Measurements from ENCODE around the gene KCNJ16.

KCNJ16 gene

DNA sequence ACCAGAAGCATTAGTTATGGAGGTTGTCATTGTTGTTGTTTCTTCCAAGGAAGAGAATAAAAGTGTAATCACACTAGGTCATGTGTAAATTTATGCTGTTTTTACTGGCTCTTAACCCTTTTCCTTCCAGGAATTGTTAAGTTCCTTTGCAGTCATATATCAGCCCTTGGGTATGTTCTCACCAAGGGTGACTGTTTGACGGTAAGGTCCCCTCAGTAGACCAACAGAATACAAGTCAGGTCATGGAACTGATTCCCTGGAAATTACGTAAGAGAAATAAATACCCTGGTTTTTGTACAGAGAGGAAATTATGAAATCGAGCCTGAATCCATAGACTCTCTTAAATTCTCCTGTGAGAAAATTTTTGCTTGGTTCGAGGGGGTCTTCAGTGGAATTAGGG lies 83.2 kb downstream of the KCNJ16 start:
- no peak overlapping the region for H3K4me3 ChIP-seq (ENCODE audit: insufficient read length, low read depth)
- no peaks in the 10 kb centered on the region for H3K36me3 ChIP-seq (ENCODE audit: insufficient read depth, insufficient read length, low read length)
- H3K9ac ChIP-seq (ENCODE audit: insufficient read length, low read depth) = no peak overlapping the region
- DNase-seq (ENCODE audit: low read depth, low spot score) = no peak
- H3K4me1 ChIP-seq (ENCODE audit: insufficient read depth, insufficient read length) = no peaks in the 10 kb centered on the region
- H3K9me3 ChIP-seq (ENCODE audit: insufficient read depth, low read length) = no peaks in the 10 kb centered on the region
- H3K27me3 ChIP-seq (ENCODE audit: insufficient read depth, insufficient read length) = no peaks in the 10 kb centered on the region
- no peak for TF ChIP-seq YY1 (IDR thresholded peaks at IDR 0.05; ENCODE audit: insufficient read depth, insufficient read length)
- TF ChIP-seq SUZ12 (IDR thresholded peaks at IDR 0.05; ENCODE audit: extremely low read depth, insufficient read depth, insufficient read length) = no peak
- no peak for TF ChIP-seq ZNF274 (IDR thresholded peaks at IDR 0.05; ENCODE audit: low read depth, low read length)

DNA sequence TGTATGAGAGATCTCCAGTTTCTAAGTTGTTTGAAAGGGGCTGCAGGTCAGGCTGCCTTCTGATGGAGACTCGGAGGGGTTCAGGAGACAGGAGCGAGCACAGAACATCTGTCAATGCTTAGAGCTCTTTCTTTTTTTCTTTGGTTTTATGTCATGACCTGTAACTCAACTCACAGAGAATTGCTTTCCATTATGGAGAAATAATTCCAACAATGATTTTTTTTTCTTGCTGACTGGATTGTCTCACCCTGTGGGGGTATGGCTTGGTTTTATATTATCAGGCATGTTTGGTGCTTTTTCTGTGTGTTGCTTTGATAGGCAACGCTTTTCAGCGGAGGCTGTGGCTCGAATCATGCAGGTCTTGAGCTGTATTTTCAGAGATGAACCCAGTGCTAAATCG lies 83.6 kb downstream of the KCNJ16 start:
- Histone ChIP-seq H3K4me3 (ENCODE audit: insufficient read length, low read depth) (no peak overlapping the region), H3K36me3 (ENCODE audit: insufficient read depth, insufficient read length, low read length) (no peaks in the 10 kb centered on the region), H3K4me1 (ENCODE audit: insufficient read depth, insufficient read length) (no peaks in the 10 kb centered on the region), H3K9me3 (ENCODE audit: insufficient read depth, low read length) (no peaks in the 10 kb centered on the region), H3K9ac (ENCODE audit: insufficient read length, low read depth) (no peak overlapping the region), H3K27me3 (ENCODE audit: insufficient read depth, insufficient read length) (no peaks in the 10 kb centered on the region)
- no peak for DNase-seq (ENCODE audit: low read depth, low spot score)
- no peak for TF ChIP-seq SUZ12 (IDR thresholded peaks at IDR 0.05; ENCODE audit: extremely low read depth, insufficient read depth, insufficient read length)
- no peak for TF ChIP-seq YY1 (IDR thresholded peaks at IDR 0.05; ENCODE audit: insufficient read depth, insufficient read length)
- TF ChIP-seq ZNF274 (IDR thresholded peaks at IDR 0.05; ENCODE audit: low read depth, low read length) = no peak

DNA sequence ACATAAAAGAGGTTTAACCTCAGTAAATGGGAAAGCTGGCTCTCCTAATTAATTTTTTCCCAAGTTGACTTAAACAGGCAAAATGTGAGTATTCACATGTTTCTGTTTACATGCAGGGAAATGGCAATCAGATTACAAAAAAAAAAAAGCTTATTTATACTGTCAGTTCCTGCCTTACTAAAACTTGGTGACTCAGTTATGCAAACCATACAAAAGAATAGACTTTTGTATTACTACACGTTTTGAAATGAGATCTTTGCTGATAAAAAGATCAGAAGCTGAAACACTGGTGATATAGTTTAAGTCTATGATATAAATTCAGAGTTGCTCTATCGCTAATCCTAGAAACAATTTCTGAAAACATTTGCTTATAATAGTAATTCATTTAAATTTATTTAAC lies 85.0 kb downstream of the KCNJ16 start:
- no peak for DNase-seq (ENCODE audit: low read depth, low spot score)
- Histone ChIP-seq H3K4me1 (ENCODE audit: insufficient read depth, insufficient read length) (no peaks in the 10 kb centered on the region), H3K27me3 (ENCODE audit: insufficient read depth, insufficient read length) (no peaks in the 10 kb centered on the region), H3K36me3 (ENCODE audit: insufficient read depth, insufficient read length, low read length) (no peaks in the 10 kb centered on the region), H3K9me3 (ENCODE audit: insufficient read depth, low read length) (no peaks in the 10 kb centered on the region), H3K4me3 (ENCODE audit: insufficient read length, low read depth) (no peak overlapping the region), H3K9ac (ENCODE audit: insufficient read length, low read depth) (no peak overlapping the region)
- TF ChIP-seq ZNF274 (IDR thresholded peaks at IDR 0.05; ENCODE audit: low read depth, low read length) = no peak

DNA sequence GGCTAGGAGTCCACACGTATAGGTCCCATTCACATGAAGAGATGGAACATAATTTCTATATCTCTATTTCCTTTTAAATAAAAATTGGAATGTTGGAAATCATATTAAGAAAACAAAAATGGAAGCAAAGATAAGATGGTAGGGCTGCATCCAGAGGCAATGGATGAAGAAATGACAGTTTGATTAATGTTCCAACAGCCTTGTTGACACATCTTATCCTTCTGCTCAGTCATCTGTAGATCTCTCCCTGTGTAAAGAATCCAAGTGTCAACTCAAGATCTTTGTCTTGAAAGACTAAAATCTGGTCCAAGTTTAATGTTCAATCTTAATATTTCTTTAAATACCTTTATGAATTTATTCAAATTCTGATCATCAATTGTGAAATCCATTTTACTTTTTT lies 86.5 kb downstream of the KCNJ16 start:
- no peaks in the 10 kb centered on the region for H3K36me3 ChIP-seq (ENCODE audit: insufficient read depth, insufficient read length, low read length)
- no peak overlapping the region for H3K9ac ChIP-seq (ENCODE audit: insufficient read length, low read depth)
- H3K9me3 ChIP-seq (ENCODE audit: insufficient read depth, low read length) = no peaks in the 10 kb centered on the region
- DNase-seq (ENCODE audit: low read depth, low spot score) = no peak
- no peaks in the 10 kb centered on the region for H3K27me3 ChIP-seq (ENCODE audit: insufficient read depth, insufficient read length)
- no peak overlapping the region for H3K4me3 ChIP-seq (ENCODE audit: insufficient read length, low read depth)
- TF ChIP-seq ZNF274 (IDR thresholded peaks at IDR 0.05; ENCODE audit: low read depth, low read length) = no peak
- no peak for TF ChIP-seq YY1 (IDR thresholded peaks at IDR 0.05; ENCODE audit: insufficient read depth, insufficient read length)
- H3K4me1 ChIP-seq (ENCODE audit: insufficient read depth, insufficient read length) = no peaks in the 10 kb centered on the region

DNA sequence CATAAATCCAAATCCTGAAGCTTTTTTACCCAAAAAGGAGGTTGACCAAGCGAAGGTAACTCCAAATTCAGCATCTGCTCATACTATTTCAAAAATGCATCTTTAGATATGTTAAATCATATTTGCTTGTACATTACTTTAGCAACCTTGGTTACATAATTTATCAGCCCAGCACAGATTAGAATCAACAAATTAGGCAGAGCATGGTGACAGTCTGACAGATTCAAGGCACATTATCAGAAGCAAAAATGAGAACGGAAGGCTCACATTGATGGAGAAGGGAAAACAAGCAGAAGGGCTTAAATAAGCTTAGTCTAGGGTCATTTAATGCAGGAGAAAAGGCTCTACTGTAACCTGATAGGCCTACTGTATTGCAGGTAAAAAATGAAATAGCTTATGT lies 90.4 kb downstream of the KCNJ16 start:
- H3K4me1 ChIP-seq (ENCODE audit: insufficient read depth, insufficient read length) = no peaks in the 10 kb centered on the region
- no peaks in the 10 kb centered on the region for H3K36me3 ChIP-seq (ENCODE audit: insufficient read depth, insufficient read length, low read length)
- H3K9ac ChIP-seq (ENCODE audit: insufficient read length, low read depth) = no peak overlapping the region
- H3K4me3 ChIP-seq (ENCODE audit: insufficient read length, low read depth) = no peak overlapping the region
- no peak for DNase-seq (ENCODE audit: low read depth, low spot score)
- no peaks in the 10 kb centered on the region for H3K9me3 ChIP-seq (ENCODE audit: insufficient read depth, low read length)
- H3K27me3 ChIP-seq (ENCODE audit: insufficient read depth, insufficient read length) = peaks cover 13% of the 10 kb centered on the region
- TF ChIP-seq ZNF274 (IDR thresholded peaks at IDR 0.05; ENCODE audit: low read depth, low read length) (no peak), YY1 (IDR thresholded peaks at IDR 0.05; ENCODE audit: insufficient read depth, insufficient read length) (no peak), SUZ12 (IDR thresholded peaks at IDR 0.05; ENCODE audit: extremely low read depth, insufficient read depth, insufficient read length) (no peak)

DNA sequence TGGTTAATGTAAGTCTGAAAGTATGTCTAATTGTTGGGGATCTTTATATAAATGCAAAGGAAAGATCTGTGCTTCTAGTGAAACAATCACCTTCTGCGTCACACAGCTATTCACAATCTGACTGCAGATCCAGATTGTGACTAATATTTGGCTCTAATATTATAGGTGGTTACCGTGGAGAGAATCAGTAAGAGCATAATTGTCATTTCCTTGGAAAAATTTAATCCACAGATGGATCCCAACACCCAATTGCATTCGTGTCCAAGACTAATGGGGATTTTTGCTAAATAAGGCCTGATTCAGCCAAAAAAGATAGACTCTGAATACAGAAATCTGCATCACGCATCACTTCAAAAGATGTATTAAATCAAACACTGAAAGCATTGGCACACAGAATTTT lies 91.6 kb downstream of the KCNJ16 start:
- no peak for DNase-seq (ENCODE audit: low read depth, low spot score)
- Histone ChIP-seq H3K4me3 (ENCODE audit: insufficient read length, low read depth) (no peak overlapping the region), H3K9ac (ENCODE audit: insufficient read length, low read depth) (no peak overlapping the region), H3K9me3 (ENCODE audit: insufficient read depth, low read length) (no peaks in the 10 kb centered on the region), H3K4me1 (ENCODE audit: insufficient read depth, insufficient read length) (no peaks in the 10 kb centered on the region), H3K27me3 (ENCODE audit: insufficient read depth, insufficient read length) (peaks cover 19% of the 10 kb centered on the region), H3K36me3 (ENCODE audit: insufficient read depth, insufficient read length, low read length) (no peaks in the 10 kb centered on the region)
- no peak for TF ChIP-seq YY1 (IDR thresholded peaks at IDR 0.05; ENCODE audit: insufficient read depth, insufficient read length)
- TF ChIP-seq ZNF274 (IDR thresholded peaks at IDR 0.05; ENCODE audit: low read depth, low read length) = no peak
- TF ChIP-seq SUZ12 (IDR thresholded peaks at IDR 0.05; ENCODE audit: extremely low read depth, insufficient read depth, insufficient read length) = no peak

DNA sequence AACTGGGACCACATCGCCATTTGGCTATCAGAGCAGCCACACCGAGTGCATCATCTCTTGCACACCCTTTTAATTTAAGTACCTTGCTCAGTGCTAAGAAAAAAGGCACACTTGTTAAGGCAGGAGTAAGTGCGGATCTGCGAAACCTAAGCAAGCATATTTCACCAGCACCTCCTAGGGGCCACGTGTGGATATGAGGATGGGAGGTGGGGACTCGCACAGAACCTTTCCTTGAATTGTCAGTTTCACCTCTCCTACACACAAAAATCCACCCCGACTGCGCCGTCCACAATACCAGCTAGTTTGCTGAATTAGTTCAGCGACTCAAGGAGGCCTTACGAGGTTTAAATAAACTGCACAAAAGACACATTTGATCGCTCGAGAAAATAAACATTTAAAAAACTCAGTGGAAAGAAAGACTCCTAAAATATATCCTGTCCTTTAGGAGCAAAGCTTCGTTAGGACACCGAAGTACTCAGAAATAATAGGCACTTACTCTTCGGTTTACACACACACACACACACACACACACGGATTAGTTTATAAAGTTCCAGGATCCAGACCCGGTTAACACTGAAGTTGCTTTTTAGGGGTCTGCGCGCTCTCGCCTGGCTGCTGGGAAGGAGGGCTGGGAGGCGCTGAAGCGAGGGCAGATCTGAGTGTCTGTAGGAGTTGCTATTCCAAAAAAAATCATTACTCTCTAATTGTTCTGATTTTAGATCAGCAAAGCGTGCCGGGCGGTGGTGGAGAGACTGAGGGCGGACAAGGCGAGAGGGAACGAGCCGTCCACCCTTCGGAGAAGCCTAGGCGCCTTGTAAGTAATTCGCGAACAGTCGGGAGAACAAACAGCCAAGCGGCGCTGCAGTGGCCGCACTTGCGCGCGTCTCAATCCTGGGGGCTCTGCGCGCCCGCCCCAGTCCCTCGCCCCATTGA lies 93.3 kb downstream of the KCNJ16 start:
- TF ChIP-seq SUZ12 (IDR thresholded peaks at IDR 0.05; ENCODE audit: extremely low read depth, insufficient read depth, insufficient read length) = no peak
- TF ChIP-seq YY1 (IDR thresholded peaks at IDR 0.05; ENCODE audit: insufficient read depth, insufficient read length) = no peak
- peak overlapping the region; percentile 76 for H3K9ac ChIP-seq (ENCODE audit: insufficient read length, low read depth)
- H3K9me3 ChIP-seq (ENCODE audit: insufficient read depth, low read length) = no peaks in the 10 kb centered on the region
- H3K27me3 ChIP-seq (ENCODE audit: insufficient read depth, insufficient read length) = peaks cover 19% of the 10 kb centered on the region
- no peaks in the 10 kb centered on the region for H3K36me3 ChIP-seq (ENCODE audit: insufficient read depth, insufficient read length, low read length)
- no peaks in the 10 kb centered on the region for H3K4me1 ChIP-seq (ENCODE audit: insufficient read depth, insufficient read length)
- peak overlapping the region; percentile 66 for H3K4me3 ChIP-seq (ENCODE audit: insufficient read length, low read depth)
- DNase-seq (ENCODE audit: low read depth, low spot score) = peak; percentile 64

All from NT2/D1 (cell line).